Stimulated activated CD4-positive, alpha-beta T cell treated with anti-CD3 and anti-CD28 coated beads, Interleukin-1b, Interleukin-23, amount 100 ng/mL, for 24 hours (primary cell): Measurements from ENCODE around the gene KRT8.

Experiments used
- DNase-seq, 4 experiments: peaks; one replicate each; pipeline ENCODE4 v3.0.0-alpha.2; 2020; ENCODE audit warnings: low read depth in 4 of 4, low spot score in 1 of 4

KRT8 gene

DNA sequence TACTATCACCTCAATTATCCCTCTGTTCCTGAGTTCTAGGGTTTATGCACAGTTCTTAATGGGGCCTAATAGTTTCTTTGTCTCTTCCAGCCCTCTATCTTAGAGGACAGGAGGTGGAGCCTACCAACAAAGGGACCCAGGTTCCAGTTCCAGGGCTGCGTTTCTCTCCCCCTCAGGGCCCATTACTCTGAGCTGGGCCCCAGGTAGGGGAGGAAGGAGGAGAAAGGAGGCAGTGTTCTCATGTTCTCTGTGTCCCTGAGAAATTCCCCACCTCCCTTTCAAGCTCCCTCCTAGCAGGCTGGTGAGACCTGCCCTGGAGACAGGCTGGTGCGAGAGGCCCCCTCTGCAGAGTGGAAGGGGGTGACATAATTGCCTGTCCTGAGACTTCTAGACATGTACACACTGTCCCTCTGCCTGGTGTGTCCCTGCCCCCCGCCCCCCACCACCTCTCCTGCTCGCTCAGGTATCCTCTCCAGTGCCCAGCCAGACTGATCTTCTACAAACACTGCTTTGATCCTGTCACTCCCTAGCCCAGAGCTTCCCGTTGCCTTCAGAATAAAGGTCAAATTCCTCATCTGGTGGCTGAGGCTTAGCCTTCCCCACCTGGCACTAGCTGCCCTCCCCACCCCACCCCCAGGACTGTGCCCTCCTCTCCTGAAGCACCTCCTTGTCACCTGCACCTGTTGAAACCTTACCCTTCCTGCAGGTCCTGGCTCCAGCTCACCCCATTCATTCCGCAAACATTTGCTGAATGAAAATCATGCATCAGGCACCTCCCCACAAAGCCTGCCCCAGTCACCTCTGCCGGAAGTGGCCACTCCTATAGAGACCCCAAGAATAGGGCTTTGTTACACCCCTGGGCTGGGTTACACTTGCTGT lies 21.1 kb upstream of the KRT8 start:
- no peak for DNase-seq

DNA sequence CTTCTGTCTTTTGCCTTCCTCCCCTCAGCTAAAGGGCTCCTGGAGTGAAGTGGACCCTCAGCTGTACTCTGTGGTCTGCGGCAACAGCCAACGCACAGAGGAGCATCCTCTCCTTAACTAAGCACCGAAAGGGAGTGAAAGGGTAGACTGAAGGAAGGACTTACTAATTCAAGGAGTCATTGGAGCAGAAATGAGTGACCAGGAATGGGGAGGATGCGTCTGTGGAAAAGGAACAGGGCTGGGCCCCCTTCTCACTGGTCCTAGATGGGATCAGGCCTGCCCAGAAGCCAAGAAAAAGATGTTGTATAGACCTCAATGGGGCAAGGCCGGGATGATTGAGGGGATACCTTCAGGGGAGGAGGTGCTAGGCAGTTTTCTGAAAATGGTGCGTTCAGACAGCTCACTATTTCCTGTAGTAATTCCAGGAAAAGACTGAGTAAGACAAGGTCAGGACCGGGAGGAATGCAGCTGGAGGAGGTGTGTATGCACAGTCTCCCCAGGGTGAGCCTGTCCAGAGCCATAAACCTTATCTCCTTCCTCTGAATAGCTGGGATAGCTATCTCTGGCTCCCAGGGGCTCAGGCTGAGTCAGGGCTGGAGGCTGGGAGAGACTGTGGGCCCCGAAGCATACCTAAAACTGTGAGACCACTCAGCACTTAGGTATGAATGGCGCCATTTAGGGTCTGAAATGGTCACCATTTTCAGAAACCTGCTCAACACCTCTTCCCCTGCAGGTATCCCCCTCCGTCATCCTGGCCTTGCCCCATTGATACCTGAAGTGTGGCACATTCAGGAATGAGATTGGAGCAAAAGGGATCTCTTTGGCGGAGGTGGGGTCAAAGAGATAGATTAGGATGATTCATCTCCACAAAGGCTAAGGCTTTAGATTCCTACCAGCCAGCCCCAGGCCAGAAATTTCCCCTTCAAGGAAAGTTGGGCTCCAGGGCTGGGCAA lies 20.2 kb upstream of the KRT8 start:
- no peak for DNase-seq

DNA sequence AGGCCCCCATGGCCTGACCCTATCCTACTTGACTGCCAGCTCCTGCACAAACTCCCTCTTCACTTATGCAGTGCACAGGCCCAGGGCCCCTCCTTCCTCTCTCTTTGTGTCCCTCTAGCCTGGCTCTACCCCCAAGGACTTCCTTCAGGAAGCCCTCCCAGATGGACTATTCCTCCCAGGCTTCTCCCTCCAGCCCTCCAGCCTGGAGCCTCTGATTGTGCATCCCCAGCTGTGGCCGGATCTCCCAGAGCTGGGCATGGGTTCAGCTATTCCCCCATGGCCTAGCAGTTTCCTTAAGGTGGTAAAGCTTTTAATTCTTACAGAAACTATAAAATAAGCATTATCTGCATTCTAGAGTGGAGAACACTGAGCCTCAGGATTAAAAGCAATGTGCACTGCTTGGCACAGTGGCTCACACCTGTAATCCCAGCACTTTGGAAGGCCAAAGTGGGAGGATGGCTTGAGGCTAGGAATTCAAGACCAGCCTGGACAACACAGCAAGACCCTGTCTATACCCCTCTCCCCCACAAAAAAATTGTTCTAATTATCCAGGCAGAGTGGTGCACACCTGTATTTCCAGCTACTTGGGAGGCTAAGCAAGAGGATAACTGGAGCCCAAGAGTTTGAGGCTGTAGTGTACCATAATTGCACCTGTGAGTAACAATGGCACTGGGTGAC lies 16.8 kb upstream of the KRT8 start:
- DNase-seq, result no peak

DNA sequence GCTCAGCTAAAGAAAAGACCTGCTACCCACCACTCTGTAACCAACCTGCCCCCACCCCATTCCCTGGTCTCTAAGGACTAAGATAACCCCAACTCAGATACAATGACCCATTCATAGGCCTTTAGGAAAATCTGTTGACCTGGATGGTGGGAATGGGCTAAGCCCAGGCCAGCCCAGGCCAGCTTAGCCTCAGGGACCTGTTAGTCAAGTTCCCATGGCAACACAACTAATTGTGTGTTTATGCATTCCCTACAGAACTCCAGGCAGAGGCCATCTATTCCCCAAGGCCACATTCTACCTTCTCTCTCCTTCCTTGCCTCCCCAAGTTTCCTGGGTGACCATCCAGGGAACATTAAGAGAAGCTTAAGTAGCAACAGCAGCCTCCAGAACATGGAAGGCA lies 16.1 kb upstream of the KRT8 start:
- no peak for DNase-seq

DNA sequence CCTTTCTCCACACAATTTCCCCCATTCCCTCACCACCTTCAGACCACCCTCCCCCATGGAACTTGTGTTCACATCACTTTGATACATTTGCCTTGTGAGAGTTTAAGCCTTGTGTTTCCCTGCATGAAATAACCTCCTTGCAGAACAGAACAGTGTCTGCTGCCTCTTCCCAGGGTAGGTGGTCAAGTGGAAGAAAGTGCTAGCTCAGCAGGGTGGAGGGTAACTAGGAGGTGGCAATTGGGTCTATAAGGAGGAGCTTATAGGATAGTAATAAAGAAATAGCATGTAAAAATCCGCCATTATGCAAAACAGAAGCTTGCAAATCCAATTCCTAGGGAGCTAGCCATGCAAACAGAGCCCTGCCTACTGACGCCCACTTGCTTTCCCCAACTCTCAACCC lies 13.9 kb upstream of the KRT8 start:
- DNase-seq, result no peak

DNA sequence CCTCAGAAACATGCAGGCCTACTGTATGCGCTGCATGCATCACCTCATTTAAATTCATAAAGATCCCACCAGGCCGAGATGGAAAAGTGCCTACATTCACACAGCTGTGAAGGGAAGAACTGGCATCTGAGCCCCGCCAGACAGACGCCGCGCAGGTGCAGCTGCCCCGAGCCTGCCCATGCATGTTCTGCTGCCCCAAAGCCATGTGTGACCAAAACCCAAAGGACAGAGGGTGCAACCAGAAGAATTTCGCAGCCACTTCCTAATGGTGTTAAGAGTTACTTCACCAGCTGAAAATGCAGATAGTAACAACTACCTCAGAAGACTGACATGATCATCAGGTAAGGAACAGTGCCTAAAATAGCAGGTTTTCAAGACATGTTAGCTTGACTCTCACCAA lies 13.5 kb upstream of the KRT8 start:
- no peak for DNase-seq

DNA sequence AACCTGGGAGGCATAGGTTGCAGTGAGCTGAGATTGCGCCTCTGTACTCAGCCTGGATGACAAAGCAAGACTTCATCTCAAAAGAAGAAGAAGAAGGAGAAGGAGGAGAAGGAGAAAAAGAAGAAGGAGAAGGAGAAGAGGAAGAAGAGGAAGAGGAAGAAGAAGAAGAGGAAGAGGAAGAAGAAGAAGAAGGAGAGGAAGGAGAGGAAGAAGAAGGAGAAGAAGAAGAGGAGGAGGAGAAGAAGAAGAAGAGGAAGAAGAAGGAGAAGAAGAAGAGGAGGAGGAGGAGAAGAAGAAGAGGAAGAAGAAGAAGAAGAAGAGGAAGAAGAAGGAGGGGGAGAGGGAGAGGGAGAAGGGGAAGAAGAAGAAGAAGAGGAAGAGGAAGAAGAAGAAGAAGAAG lies 12.9 kb upstream of the KRT8 start:
- no peak for DNase-seq

DNA sequence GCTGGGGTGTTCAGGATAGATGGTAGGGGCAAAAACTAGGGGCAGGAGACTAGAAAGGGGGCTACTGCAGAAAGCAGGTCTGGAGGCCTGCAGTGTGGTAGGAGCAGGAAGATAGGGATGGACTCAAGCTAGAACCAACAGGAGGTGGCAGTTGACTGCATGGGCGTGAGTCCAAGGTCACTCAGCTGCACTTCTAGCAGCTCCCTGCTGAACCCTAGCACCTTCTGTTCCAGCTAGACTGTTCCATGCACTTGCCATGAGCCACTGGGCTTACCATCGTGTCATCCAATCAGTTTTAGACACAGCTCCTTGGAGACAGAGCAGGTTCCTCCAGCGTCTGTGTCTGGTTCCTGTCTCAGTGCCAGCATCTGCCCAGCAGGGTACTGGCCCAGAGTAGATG lies 11.3 kb upstream of the KRT8 start:
- DNase-seq, result no peak

DNA sequence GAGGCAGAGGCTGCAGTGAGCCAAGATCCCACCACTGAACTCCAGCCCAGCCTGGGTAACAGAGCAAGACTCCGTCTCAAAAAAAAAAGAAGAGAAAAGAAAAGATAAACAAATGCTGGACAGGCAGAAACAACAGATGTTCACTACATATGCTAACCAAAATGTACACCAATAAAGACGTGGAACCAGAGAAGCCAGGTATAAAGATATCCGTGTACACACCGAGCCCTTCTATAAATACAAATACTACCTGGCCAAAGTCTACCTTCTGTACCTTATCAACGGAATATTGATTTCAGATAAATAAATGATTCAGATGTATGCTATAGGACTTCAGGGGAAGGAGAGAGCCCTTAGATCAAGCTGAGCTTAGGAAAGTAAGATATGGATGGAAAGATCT lies 10.8 kb upstream of the KRT8 start:
- DNase-seq, result no peak

DNA sequence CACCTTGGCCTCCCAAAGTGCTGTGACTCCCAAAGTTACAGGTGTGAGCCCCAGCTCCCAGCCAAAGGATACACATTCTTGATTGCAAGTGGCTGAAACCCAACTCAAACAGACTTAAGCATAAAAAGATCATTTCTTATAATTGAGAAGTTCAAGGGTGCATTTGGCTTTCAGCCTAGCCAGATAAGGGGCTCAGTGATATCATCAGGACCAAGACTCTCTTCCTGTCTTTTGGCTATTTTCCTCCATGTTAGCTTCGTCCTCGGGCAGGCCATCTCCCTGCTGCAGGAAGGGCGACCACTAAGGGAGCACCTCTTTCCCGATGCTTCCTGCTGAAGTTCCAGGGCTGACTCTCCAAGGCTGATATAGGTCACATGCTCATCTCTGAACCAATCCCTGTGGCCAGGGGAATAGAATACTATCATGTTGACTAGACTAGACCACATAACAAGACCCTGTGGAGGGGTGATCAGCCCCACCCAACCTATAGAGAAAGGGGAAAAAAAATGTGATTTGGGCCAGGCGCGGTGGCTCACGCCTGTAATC lies 9.8 kb upstream of the KRT8 start:
- DNase-seq, result no peak

DNA sequence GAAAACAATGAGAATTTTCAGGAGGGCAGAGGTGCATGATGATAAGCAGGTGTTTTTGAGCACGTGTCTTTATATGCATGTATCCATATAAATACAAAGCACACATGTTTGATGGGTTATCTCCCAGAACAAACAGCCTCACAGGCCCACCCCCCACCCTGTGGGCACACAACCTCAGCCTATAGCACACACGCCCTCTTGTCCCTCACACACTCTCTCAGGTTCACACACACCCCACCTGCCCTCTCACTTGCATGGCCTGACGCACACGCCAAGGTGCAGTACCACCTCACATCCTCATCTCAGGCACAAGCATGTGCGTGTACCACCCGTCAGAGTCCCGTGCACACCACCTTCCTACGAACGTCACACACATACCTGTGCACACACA lies 8.6 kb upstream of the KRT8 start:
- no peak for DNase-seq

DNA sequence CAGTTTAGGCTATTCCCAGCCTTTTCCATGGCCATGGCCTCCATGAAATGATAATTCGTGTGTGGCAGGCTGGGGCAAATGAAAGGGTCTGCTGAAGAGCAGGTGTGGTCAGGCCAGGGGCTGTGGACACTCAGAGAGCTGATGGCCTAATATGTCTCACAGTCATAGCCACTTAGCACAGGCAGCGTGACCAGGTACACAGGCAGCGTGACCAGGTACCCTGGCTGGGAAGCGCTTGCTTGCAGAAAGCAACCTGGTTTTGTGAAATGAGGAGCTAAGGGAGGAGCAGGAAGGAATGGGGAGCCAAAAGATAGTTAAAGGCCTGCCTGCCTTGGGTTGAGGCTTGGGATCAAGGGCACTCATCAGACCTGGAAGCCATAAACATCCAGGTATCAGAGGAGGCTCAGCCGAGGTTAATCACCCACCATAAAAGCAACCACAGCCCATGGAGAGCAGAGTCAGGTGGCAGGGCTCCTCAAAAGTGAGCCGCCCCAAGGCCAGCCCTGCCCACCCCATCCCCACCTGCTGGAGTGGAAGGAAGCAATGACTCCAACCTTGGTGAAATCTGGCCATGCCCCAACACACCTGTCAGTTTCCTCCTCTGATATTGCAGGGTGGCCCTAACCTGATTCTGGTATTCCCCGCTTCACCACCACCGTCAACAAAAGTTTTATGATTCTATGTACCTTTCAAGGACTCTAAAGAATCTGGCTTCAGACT lies 8.0 kb upstream of the KRT8 start:
- no peak for DNase-seq

DNA sequence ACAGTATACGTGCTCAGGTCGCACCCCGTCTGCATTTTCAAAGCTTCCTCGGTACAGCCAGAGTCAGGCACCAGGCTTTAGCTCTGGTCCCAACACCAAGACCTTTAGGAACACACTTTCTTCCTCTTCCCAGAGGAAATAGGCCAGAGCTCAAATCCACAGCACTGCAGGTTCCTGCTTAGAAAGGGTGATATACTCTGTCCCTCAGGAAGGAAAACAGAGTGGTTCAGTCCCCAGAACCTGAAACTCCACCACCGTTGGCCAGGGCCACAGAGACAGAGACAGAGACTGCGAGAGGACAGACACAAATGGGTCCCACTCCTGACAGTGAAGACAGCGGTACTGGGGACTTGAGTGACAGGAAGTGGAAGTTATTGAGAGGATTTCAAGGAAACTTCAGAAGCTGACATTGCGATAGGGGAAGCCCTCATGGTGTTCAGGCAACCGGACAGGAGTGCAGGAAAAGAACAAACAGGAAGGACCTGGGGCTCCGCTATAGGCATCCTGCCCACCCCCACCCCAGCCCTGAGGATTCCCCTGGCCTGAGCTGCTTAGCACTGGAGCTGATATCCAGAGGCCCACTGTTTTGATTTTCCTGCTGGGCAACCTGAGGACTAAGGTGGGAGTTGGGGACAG lies 5.5 kb upstream of the KRT8 start:
- no peak for DNase-seq

DNA sequence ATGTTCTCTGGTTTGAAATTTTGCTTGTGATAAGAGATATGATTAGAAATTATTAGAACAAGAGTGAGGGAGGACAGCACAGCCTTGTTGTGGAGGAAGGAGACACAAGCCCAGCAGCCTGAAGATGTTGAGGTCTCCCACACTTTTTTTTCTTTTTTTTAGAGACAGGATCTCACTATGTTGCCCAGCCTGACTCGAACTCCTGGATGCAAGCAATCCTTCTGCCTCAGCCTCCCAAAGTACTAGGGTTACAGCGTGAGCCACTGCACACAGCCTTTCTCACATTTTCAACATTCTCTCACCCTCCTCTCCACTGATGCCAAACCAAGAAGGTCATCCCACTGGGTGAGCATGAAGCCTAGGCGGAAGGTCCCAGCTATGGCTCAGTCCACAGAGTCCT lies 4.9 kb upstream of the KRT8 start:
- DNase-seq, result no peak

DNA sequence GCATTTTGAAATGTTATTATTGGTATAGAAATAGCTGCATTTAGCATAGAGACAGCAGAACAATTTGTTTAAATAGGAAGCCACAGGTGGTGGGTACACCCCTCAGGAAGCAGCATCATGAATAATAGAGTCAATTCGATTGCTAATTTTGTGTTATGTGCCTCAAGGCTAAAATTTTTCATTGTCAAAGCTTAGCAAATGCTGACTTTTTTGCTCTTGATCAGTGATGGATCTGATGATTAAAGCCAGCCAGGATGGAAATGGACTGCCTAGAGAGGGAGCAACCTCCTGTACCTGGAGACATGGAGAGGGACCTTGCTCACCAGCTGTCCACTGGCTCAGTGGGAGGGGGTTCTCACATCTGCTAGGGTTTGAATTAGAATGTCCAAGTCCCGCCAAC lies 4.5 kb upstream of the KRT8 start:
- no peak for DNase-seq

DNA sequence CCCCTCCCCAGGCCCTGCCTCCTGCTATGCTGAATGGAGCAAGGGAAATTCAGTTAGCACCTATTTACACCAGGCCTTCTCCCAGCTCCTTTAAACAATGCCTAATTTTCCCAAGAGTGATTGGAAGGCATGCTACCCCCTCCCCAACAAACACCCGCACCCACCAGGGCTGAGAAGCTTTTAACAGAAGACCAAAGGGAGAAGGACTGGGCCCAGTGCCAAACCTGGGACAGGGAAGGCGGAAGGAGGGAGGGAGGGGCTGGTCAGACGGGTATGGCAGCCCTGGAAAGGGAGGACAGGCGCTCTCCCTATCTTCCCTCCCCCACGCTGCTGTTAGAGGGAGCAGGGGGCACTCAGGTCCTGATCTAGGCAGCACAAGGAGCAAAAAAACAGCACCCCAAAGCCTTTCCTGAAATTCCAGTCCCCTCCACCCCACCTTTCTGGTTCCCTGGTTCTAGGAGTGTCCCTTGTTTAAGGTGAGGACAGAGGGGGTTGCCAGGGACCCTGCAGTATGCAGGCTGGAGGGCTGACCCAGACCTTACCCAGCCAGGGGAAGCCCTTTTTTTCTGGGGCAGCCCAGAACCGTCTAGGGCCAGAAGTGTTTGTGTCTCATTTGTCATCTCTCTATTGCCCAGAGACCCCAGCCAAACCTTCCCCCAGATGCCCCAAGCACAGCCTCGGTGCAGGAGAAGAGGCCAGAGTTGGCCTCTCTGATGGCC lies 2.4 kb upstream of the KRT8 start:
- DNase-seq, result no peak

DNA sequence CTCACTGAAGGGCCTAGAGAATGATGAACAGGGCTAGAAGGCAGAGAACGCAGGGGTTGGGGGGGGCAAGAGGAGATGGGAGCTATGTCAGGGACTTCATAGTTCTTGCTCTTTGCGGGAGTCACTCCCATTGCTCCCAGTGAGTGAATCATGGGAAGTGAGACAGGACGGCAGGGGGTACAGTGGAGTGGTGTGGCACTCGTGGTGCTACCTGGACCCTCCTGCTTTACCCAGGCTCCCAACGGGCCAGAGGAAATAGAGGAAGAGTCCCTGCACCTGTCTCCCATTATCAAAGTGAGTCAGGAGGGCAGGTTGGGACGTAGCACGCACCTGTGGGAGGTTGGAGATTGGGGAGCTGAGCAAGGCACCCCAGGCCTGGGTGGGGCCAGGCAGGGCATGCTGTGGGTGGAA lies 1.3 kb upstream of the KRT8 start:
- no peak for DNase-seq

DNA sequence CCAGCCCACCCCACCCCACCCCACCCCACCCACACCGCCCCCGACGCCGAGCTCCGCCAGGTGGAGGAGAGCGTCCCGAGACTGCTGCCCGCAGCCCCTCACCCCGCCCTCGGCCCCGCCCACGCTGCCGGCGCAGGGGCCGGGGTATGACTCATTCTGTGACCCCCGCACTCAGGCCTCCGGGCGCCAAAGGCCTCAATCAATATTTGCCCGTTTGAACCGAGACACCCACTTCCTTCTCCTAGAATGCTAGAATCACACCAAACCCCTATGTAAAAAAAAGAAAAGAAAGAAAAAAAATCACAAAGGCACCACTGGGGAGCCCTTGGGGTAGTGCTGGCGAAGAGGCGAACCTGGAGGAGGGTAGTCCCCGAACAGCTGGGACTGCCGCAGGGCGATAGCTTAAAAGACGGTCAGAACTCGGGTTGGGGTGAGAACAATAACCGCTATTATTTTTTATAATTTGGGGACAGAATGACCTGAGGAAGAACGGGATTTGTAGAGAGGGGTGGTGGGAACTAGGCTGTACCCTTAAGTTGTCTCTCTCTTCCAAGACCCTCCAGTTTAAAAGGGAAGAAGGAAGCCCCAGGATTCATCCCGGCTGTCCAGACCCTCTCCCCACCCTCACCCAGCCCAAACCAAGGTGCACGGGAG lies 894 bp downstream of the KRT8 start:
- DNase-seq, result peak in 1 of 4 experiments; percentile 22

DNA sequence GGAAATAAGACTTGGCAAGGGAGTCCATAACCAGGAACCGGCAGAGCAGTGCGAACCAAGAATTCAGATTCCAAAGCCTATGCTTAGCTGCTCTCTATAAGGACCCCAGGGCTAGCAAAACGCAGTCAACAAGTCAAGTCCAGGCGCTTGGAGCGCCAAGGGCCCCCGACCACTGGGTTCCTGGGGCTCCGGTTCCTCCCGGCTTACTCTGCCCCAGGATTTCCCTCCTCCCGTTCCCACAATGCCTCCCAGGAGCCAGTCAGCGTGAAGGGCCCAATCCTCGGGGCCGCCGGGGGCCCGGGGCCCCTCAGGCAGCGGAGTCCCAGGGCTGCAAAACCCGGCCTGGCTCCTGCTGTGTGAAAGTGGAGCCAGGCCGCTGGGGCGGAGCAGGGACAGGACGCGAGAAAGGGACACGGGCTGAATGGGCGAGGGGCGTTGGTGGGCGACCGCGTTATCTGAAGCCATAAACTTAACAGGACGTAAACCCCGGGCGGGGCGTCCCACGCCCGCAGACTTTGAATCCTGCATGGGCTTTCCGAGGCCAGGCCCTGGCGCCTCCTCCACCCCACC lies 1.5 kb downstream of the KRT8 start:
- DNase-seq, result peak; percentile 12 to 48 (median 37)
